Neural progenitor cell (in vitro differentiated cells): ENCODE measurements around the gene LSM6. TPM values are rescaled to one million over a fixed set of nuclear protein-coding genes. Genes with fewer than 3 reads are reported as not detected.

Source experiments
- DNase-seq: peaks from one replicate; pipeline ENCODE4 v3.0.0-alpha.2; 2016; ENCODE audit warnings: low spot score
- H2AFZ ChIP-seq: fragments of 200-600 bp; sonication (generic); replicated peaks from 2 replicates; pipeline ENCODE4 v1.6.1; 2016; ENCODE audit warnings: antibody characterized with exemption
- H3F3A ChIP-seq: fragments of 200-600 bp; sonication (generic); 2 replicates; pipeline ENCODE4 v1.6.1; 2016; ENCODE audit warnings: antibody characterized with exemption, low read depth
- H3K27ac ChIP-seq: fragments of 200-600 bp; sonication (generic); 2 replicates; pipeline ENCODE4 v1.5.1; 2016; ENCODE audit warnings: mild to moderate bottlenecking
- H3K27me3 ChIP-seq: fragments of 200-600 bp; sonication (generic); 2 replicates; pipeline ENCODE4 v1.6.1; 2016; ENCODE audit warnings: mild to moderate bottlenecking, moderate library complexity
- H3K36me3 ChIP-seq: fragments of 200-600 bp; sonication (generic); 2 replicates; pipeline ENCODE4 v1.5.1; 2016
- H3K4me1 ChIP-seq: fragments of 200-600 bp; sonication (generic); 2 replicates; pipeline ENCODE4 v1.6.1; 2016; ENCODE audit warnings: mixed run types
- H3K4me2 ChIP-seq: fragments of 200-600 bp; sonication (generic); 2 replicates; pipeline ENCODE4 v1.6.1; 2016
- H3K4me3 ChIP-seq: fragments of 200-600 bp; sonication (generic); 2 replicates; pipeline ENCODE4 v1.5.1; 2016
- H3K79me2 ChIP-seq: fragments of 200-600 bp; sonication (generic); 2 replicates; pipeline ENCODE4 v1.6.1; 2016; ENCODE audit warnings: low read depth
- H3K9ac ChIP-seq: fragments of 200-600 bp; sonication (generic); 2 replicates; pipeline ENCODE4 v1.6.1; 2016
- H3K9me3 ChIP-seq: fragments of 200-600 bp; sonication (generic); 2 replicates; pipeline ENCODE4 v1.5.1; 2016; ENCODE audit warnings: low read depth
- H4K20me1 ChIP-seq: fragments of 200-600 bp; sonication (generic); 2 replicates; pipeline ENCODE4 v1.6.1; 2016; ENCODE audit warnings: low read depth
- H3K27ac Mint-ChIP-seq: 3 replicates; pipeline ENCODE4 v1.8.0; 2021; ENCODE audit warnings: mixed read lengths
- H3K27me3 Mint-ChIP-seq: 2 replicates; pipeline ENCODE4 v1.8.0; 2022; ENCODE audit warnings: low read depth, mild to moderate bottlenecking, inconsistent platforms, moderate library complexity, mixed read lengths; ENCODE audit not compliant: insufficient read depth
- H3K36me3 Mint-ChIP-seq: 3 replicates; pipeline ENCODE4 v1.8.0; 2021; ENCODE audit warnings: mixed read lengths
- H3K4me1 Mint-ChIP-seq: 3 replicates; pipeline ENCODE4 v1.8.0; 2021; ENCODE audit warnings: mixed read lengths
- H3K4me3 Mint-ChIP-seq: 3 replicates; pipeline ENCODE4 v1.8.0; 2021; ENCODE audit warnings: mild to moderate bottlenecking, moderate library complexity, mixed read lengths
- H3K9me3 Mint-ChIP-seq: 3 replicates; pipeline ENCODE4 v1.8.0; 2020; ENCODE audit warnings: mixed read lengths
- EZH2 ChIP-seq: fragments of 200-600 bp; sonication (generic); IDR thresholded peaks from 2 replicates; pipeline ENCODE4 v1.6.1; 2017; ENCODE audit warnings: antibody characterized with exemption, mild to moderate bottlenecking, moderate library complexity
- EZH2phosphoT487 ChIP-seq: fragments of 200-600 bp; sonication (generic); IDR thresholded peaks from 2 replicates; pipeline ENCODE4 v1.6.1; 2017; ENCODE audit warnings: antibody characterized with exemption
- total RNA-seq: library from RNA; depleted of rRNA; stranded (reverse); fragments of >200 nt; gene quantifications from 2 replicates; pipeline ENCODE4 v1.2.3, GENCODE V29; 2015; ENCODE audit warnings: low replicate concordance
- TF ChIP-seq, protein P1 (sequence below): fragments of 200-600 bp; sonication (generic); IDR thresholded peaks from 2 replicates; pipeline ENCODE4 v1.5.1; 2017; ENCODE audit warnings: antibody characterized with exemption, mild to moderate bottlenecking

Gene LSM6
- total RNA-seq, 1 donor from 2014 or later: 227 TPM

DNA sequence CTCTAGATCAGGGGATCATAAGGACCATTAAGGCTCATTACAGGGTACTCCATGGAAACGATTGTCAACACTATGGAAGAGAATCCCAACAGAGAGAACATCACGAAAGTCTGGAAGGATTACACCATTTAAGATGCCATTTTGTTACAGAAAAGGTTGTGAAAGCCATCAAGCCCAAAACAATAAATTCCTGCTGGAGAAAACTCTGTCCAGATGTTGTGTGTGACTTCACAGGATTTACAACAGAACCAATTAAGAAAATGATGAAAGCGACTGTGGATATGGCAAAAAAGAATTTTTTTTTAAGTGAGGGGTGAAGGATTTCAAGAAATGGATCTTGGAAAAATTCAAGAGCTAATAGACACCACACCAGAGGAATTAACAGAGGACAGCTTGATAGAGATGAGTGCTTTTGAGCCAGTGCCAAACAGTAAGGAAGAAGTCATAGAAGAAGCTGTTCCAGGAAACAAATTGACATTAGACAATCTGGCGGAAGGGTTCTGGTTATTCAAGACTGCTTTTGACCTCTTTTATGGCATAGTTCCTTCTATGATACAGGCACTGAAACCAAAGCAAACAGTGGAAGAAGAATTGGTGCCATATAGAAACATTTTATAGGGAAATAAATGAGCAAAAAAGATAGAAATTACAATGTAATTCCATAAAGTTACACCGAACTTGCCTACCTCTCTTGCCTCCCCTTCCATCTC lies 17.3 kb upstream of the LSM6 start:
- DNase-seq: no peak
- Histone ChIP-seq H3K9me3 (no peaks in the 10 kb centered on the region), H3K27me3 (no peaks in the 10 kb centered on the region), H3K79me2 (no peaks in the 10 kb centered on the region), H3K4me2 (no peak overlapping the region), H3K4me1 (no peaks in the 10 kb centered on the region), H3K4me3 (no peak overlapping the region), H3F3A (no peaks in the 10 kb centered on the region), H3K9ac (no peak overlapping the region), H4K20me1 (no peaks in the 10 kb centered on the region), H2AFZ (no peak overlapping the region), H3K27ac (no peak overlapping the region), H3K36me3 (no peaks in the 10 kb centered on the region)
- no peak for TF ChIP-seq EZH2phosphoT487
- TF ChIP-seq EZH2: no peak
- TF ChIP-seq, protein P1, sequence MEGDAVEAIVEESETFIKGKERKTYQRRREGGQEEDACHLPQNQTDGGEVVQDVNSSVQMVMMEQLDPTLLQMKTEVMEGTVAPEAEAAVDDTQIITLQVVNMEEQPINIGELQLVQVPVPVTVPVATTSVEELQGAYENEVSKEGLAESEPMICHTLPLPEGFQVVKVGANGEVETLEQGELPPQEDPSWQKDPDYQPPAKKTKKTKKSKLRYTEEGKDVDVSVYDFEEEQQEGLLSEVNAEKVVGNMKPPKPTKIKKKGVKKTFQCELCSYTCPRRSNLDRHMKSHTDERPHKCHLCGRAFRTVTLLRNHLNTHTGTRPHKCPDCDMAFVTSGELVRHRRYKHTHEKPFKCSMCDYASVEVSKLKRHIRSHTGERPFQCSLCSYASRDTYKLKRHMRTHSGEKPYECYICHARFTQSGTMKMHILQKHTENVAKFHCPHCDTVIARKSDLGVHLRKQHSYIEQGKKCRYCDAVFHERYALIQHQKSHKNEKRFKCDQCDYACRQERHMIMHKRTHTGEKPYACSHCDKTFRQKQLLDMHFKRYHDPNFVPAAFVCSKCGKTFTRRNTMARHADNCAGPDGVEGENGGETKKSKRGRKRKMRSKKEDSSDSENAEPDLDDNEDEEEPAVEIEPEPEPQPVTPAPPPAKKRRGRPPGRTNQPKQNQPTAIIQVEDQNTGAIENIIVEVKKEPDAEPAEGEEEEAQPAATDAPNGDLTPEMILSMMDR: no peak
- no peaks in the 10 kb centered on the region for H3K27me3 Mint-ChIP-seq
- no peak overlapping the region for H3K4me3 Mint-ChIP-seq
- no peak overlapping the region for H3K27ac Mint-ChIP-seq
- no peaks in the 10 kb centered on the region for H3K4me1 Mint-ChIP-seq
- peaks cover 11% of the 10 kb centered on the region for H3K9me3 Mint-ChIP-seq
- no peaks in the 10 kb centered on the region for H3K36me3 Mint-ChIP-seq

DNA sequence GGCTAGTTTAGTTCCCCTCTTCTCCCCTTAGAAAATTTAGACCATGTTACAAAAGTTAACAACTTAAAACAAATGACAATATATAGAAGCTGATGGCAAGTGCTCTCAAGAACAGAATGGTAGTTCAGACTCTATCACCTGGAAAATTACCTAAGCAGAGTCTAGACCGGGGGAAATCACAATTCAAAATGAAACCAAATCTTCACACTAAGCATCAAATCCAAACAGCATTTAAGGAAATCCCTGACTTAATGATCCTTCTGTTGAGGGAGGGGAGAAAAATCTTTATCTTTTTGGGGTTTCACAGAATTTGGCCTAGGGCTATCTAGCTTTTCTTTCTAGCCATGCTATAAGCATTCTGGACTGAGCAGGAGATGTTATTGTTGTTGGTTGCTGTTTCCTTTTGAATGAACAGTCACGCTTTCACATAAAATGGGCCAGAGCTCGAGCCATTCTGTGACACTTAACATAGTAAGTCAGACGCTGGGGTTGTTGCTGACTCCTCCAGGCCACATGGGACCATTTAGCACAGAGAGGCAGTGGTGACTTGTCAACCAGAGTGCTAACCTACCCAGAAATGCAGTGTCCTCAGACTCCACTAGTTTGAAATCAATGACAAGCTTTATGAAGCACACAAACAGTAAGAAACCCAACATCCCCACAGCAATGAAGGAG lies 16.0 kb upstream of the LSM6 start:
- Histone ChIP-seq H3K79me2 (no peaks in the 10 kb centered on the region), H3K36me3 (no peaks in the 10 kb centered on the region), H3K9me3 (no peaks in the 10 kb centered on the region), H4K20me1 (no peaks in the 10 kb centered on the region), H2AFZ (no peak overlapping the region), H3K27me3 (no peaks in the 10 kb centered on the region), H3K9ac (no peak overlapping the region), H3K4me1 (no peaks in the 10 kb centered on the region), H3K4me3 (no peak overlapping the region), H3K4me2 (no peak overlapping the region), H3K27ac (no peak overlapping the region), H3F3A (no peaks in the 10 kb centered on the region)
- H3K36me3 Mint-ChIP-seq: no peaks in the 10 kb centered on the region
- no peak overlapping the region for H3K4me3 Mint-ChIP-seq
- no peaks in the 10 kb centered on the region for H3K4me1 Mint-ChIP-seq
- H3K27ac Mint-ChIP-seq: no peak overlapping the region
- DNase-seq: no peak
- H3K27me3 Mint-ChIP-seq: no peaks in the 10 kb centered on the region
- H3K9me3 Mint-ChIP-seq: peaks cover 11% of the 10 kb centered on the region
- TF ChIP-seq EZH2phosphoT487 (no peak), EZH2 (no peak)
- TF ChIP-seq, protein P1: no peak

DNA sequence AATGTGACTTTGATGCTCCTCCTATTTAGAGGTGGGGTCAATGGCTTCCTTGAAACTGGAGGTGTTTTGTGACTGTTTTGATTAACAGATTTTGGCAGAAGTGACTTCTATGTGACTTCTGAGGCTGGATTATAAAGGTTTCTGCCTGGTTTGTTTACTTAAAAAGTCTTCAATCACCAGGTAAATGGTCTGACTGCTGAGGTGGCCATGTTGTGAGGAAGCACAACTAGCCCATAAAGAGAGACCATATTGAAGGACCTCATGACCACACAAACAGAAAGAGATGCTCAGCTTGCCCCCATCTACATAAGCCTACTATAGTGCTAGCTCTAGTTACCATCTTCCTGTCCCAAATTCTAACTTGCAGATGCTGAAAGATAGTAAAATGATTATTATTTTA lies 14.3 kb upstream of the LSM6 start:
- no peak for DNase-seq
- Histone ChIP-seq H3K27ac (no peak overlapping the region), H3K4me1 (no peaks in the 10 kb centered on the region), H3K36me3 (no peaks in the 10 kb centered on the region), H3F3A (no peaks in the 10 kb centered on the region), H3K27me3 (no peaks in the 10 kb centered on the region), H2AFZ (no peak overlapping the region), H3K79me2 (no peaks in the 10 kb centered on the region), H4K20me1 (no peaks in the 10 kb centered on the region), H3K9ac (no peak overlapping the region), H3K4me2 (no peak overlapping the region), H3K4me3 (no peak overlapping the region), H3K9me3 (no peaks in the 10 kb centered on the region)
- Mint-ChIP-seq H3K27me3 (no peaks in the 10 kb centered on the region), H3K4me1 (no peaks in the 10 kb centered on the region), H3K27ac (no peak overlapping the region), H3K9me3 (peaks cover 11% of the 10 kb centered on the region), H3K36me3 (no peaks in the 10 kb centered on the region), H3K4me3 (no peak overlapping the region)
- no peak for TF ChIP-seq EZH2
- no peak for TF ChIP-seq EZH2phosphoT487
- TF ChIP-seq, protein P1: no peak
